Measurements from ENCODE around the gene CPLANE1.

DNA sequence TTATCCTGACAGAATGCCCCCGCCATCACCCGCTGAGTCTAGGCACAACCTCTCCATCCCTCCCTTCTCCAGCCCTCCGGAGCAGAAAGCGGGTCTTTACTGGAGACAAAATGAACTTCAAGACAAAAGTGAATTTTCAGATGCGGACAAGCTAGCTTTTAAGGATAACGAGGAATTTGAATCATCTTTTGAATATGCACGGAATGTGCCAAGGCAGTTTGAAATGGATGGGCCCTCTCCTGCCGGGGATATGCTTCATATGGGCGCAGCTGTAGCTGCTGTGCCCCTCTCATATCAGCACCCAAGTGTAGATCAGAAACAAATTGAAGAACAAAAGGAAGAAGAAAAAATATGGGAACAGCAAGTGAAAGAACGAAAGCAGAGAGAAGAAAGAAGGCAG, 37.5 kb downstream of the CPLANE1 start:
- TF ChIP-seq TAF1 (IDR thresholded peaks at IDR 0.05; ENCODE audit: borderline replicate concordance, insufficient read depth, low read length) (no peak), POLR2AphosphoS5 (IDR thresholded peaks at IDR 0.05; ENCODE audit: low read depth, low read length) (no peak), SIN3A (IDR thresholded peaks at IDR 0.05; ENCODE audit: borderline replicate concordance, insufficient read depth, low read length) (no peak), REST (IDR thresholded peaks at IDR 0.05; ENCODE audit: insufficient read depth in 1 of 2, low read depth in 2 of 2, low read length in 2 of 2) (no peak), FOXP2 (optimal IDR thresholded peaks at IDR 0.05; ENCODE audit: borderline replicate concordance, extremely low read depth, extremely low read length, insufficient read depth) (no peak)

Data from PFSK-1 (cell line).